ENCODE data around the gene RIMS1. TPM values are rescaled to one million over a fixed set of nuclear protein-coding genes. Genes with fewer than 3 reads are reported as not detected.

Gene RIMS1
- total RNA-seq, 1 experiment from 2014 or later = 1.1 TPM

GRCh38 chr6:72267470-72267869 is 381.1 kb downstream of the RIMS1 start:
- TF ChIP-seq SOX15 (CRISPR knock-in tag; IDR thresholded peaks at IDR 0.05) (no peak), STAT6 (CRISPR knock-in tag; conservative IDR thresholded peaks at IDR 0.05; ENCODE audit: low read depth) (no peak), ZNF138 (CRISPR knock-in tag; conservative IDR thresholded peaks at IDR 0.05) (no peak), FOXJ3 (CRISPR knock-in tag; IDR thresholded peaks at IDR 0.05; ENCODE audit: borderline replicate concordance) (no peak), IRF2 (CRISPR knock-in tag; IDR thresholded peaks at IDR 0.05; ENCODE audit: borderline replicate concordance, low read depth) (no peak), NR2C2 (CRISPR knock-in tag; IDR thresholded peaks at IDR 0.05) (no peak), ETV6 (CRISPR knock-in tag; IDR thresholded peaks at IDR 0.05) (no peak), MAX (CRISPR knock-in tag; IDR thresholded peaks at IDR 0.05) (no peak), ZNF263 (CRISPR knock-in tag; IDR thresholded peaks at IDR 0.05; ENCODE audit: low read depth) (no peak), RORB (CRISPR knock-in tag; IDR thresholded peaks at IDR 0.05) (no peak), GRHL2 (CRISPR knock-in tag; IDR thresholded peaks at IDR 0.05; ENCODE audit: insufficient replicate concordance, severe bottlenecking) (no peak)
- TF ChIP-seq, protein P1, sequence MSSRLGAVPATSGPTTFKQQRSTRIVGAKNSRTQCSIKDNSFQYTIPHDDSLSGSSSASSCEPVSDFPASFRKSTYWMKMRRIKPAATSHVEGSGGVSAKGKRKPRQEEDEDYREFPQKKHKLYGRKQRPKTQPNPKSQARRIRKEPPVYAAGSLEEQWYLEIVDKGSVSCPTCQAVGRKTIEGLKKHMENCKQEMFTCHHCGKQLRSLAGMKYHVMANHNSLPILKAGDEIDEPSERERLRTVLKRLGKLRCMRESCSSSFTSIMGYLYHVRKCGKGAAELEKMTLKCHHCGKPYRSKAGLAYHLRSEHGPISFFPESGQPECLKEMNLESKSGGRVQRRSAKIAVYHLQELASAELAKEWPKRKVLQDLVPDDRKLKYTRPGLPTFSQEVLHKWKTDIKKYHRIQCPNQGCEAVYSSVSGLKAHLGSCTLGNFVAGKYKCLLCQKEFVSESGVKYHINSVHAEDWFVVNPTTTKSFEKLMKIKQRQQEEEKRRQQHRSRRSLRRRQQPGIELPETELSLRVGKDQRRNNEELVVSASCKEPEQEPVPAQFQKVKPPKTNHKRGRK (CRISPR knock-in tag; IDR thresholded peaks at IDR 0.05; ENCODE audit: borderline replicate concordance) = no peak
- TF ChIP-seq, protein P2, sequence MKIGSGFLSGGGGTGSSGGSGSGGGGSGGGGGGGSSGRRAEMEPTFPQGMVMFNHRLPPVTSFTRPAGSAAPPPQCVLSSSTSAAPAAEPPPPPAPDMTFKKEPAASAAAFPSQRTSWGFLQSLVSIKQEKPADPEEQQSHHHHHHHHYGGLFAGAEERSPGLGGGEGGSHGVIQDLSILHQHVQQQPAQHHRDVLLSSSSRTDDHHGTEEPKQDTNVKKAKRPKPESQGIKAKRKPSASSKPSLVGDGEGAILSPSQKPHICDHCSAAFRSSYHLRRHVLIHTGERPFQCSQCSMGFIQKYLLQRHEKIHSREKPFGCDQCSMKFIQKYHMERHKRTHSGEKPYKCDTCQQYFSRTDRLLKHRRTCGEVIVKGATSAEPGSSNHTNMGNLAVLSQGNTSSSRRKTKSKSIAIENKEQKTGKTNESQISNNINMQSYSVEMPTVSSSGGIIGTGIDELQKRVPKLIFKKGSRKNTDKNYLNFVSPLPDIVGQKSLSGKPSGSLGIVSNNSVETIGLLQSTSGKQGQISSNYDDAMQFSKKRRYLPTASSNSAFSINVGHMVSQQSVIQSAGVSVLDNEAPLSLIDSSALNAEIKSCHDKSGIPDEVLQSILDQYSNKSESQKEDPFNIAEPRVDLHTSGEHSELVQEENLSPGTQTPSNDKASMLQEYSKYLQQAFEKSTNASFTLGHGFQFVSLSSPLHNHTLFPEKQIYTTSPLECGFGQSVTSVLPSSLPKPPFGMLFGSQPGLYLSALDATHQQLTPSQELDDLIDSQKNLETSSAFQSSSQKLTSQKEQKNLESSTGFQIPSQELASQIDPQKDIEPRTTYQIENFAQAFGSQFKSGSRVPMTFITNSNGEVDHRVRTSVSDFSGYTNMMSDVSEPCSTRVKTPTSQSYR (CRISPR knock-in tag; IDR thresholded peaks at IDR 0.05) = no peak
- TF ChIP-seq, protein P3, sequence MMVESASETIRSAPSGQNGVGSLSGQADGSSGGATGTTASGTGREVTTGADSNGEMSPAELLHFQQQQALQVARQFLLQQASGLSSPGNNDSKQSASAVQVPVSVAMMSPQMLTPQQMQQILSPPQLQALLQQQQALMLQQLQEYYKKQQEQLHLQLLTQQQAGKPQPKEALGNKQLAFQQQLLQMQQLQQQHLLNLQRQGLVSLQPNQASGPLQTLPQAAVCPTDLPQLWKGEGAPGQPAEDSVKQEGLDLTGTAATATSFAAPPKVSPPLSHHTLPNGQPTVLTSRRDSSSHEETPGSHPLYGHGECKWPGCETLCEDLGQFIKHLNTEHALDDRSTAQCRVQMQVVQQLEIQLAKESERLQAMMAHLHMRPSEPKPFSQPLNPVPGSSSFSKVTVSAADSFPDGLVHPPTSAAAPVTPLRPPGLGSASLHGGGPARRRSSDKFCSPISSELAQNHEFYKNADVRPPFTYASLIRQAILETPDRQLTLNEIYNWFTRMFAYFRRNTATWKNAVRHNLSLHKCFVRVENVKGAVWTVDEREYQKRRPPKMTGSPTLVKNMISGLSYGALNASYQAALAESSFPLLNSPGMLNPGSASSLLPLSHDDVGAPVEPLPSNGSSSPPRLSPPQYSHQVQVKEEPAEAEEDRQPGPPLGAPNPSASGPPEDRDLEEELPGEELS (CRISPR knock-in tag; IDR thresholded peaks at IDR 0.05) = no peak
- TF ChIP-seq, protein P4, sequence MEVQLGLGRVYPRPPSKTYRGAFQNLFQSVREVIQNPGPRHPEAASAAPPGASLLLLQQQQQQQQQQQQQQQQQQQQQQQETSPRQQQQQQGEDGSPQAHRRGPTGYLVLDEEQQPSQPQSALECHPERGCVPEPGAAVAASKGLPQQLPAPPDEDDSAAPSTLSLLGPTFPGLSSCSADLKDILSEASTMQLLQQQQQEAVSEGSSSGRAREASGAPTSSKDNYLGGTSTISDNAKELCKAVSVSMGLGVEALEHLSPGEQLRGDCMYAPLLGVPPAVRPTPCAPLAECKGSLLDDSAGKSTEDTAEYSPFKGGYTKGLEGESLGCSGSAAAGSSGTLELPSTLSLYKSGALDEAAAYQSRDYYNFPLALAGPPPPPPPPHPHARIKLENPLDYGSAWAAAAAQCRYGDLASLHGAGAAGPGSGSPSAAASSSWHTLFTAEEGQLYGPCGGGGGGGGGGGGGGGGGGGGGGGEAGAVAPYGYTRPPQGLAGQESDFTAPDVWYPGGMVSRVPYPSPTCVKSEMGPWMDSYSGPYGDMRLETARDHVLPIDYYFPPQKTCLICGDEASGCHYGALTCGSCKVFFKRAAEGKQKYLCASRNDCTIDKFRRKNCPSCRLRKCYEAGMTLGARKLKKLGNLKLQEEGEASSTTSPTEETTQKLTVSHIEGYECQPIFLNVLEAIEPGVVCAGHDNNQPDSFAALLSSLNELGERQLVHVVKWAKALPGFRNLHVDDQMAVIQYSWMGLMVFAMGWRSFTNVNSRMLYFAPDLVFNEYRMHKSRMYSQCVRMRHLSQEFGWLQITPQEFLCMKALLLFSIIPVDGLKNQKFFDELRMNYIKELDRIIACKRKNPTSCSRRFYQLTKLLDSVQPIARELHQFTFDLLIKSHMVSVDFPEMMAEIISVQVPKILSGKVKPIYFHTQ (CRISPR knock-in tag; IDR thresholded peaks at IDR 0.05) = no peak
- TF ChIP-seq, protein P5, sequence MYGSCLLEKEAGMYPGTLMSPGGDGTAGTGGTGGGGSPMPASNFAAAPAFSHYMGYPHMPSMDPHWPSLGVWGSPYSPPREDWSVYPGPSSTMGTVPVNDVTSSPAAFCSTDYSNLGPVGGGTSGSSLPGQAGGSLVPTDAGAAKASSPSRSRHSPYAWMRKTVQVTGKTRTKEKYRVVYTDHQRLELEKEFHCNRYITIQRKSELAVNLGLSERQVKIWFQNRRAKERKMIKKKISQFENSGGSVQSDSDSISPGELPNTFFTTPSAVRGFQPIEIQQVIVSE (CRISPR knock-in tag; IDR thresholded peaks at IDR 0.05; ENCODE audit: borderline replicate concordance) = no peak
- TF ChIP-seq, protein P6, sequence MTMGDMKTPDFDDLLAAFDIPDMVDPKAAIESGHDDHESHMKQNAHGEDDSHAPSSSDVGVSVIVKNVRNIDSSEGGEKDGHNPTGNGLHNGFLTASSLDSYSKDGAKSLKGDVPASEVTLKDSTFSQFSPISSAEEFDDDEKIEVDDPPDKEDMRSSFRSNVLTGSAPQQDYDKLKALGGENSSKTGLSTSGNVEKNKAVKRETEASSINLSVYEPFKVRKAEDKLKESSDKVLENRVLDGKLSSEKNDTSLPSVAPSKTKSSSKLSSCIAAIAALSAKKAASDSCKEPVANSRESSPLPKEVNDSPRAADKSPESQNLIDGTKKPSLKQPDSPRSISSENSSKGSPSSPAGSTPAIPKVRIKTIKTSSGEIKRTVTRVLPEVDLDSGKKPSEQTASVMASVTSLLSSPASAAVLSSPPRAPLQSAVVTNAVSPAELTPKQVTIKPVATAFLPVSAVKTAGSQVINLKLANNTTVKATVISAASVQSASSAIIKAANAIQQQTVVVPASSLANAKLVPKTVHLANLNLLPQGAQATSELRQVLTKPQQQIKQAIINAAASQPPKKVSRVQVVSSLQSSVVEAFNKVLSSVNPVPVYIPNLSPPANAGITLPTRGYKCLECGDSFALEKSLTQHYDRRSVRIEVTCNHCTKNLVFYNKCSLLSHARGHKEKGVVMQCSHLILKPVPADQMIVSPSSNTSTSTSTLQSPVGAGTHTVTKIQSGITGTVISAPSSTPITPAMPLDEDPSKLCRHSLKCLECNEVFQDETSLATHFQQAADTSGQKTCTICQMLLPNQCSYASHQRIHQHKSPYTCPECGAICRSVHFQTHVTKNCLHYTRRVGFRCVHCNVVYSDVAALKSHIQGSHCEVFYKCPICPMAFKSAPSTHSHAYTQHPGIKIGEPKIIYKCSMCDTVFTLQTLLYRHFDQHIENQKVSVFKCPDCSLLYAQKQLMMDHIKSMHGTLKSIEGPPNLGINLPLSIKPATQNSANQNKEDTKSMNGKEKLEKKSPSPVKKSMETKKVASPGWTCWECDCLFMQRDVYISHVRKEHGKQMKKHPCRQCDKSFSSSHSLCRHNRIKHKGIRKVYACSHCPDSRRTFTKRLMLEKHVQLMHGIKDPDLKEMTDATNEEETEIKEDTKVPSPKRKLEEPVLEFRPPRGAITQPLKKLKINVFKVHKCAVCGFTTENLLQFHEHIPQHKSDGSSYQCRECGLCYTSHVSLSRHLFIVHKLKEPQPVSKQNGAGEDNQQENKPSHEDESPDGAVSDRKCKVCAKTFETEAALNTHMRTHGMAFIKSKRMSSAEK (CRISPR knock-in tag; IDR thresholded peaks at IDR 0.05; ENCODE audit: borderline replicate concordance) = no peak
- TF ChIP-seq, protein P7, sequence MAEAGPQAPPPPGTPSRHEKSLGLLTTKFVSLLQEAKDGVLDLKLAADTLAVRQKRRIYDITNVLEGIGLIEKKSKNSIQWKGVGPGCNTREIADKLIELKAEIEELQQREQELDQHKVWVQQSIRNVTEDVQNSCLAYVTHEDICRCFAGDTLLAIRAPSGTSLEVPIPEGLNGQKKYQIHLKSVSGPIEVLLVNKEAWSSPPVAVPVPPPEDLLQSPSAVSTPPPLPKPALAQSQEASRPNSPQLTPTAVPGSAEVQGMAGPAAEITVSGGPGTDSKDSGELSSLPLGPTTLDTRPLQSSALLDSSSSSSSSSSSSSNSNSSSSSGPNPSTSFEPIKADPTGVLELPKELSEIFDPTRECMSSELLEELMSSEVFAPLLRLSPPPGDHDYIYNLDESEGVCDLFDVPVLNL (CRISPR knock-in tag; IDR thresholded peaks at IDR 0.05; ENCODE audit: borderline replicate concordance, low read depth) = no peak
- Mint-ChIP-seq H3K9me3 (no peaks in the 10 kb centered on the region), H3K27ac (no peak overlapping the region), H3K4me1 (no peaks in the 10 kb centered on the region), H3K4me3 (no peak overlapping the region), H3K27me3 (ENCODE audit: low read depth) (no peaks in the 10 kb centered on the region), H3K36me3 (no peaks in the 10 kb centered on the region)
- POLR2A ChIA-PET = no interaction called here
- DNase-seq (ENCODE audit: low spot score) (no peak), ATAC-seq (no peak)
- CTCF ChIA-PET = no interaction called here

Measured in WTC11 (cell line).